Smooth muscle cell (in vitro differentiated cells): ENCODE measurements around the gene NDUFV1. TPM values are rescaled to one million over a fixed set of nuclear protein-coding genes. Genes with fewer than 3 reads are reported as not detected.
A peak's percentile ranks its signal among the peaks of the same experiment; 100 is the strongest.

ENCODE experiments used
- DNase-seq: peaks from one replicate; lab custom pipeline; 2025; ENCODE audit not compliant: unreplicated experiment; lab: John Stamatoyannopoulos, UW
- H2AFZ ChIP-seq: fragments of 200-600 bp; sonication (generic); 2 replicates; pipeline ENCODE4 v1.6.0; 2016; ENCODE audit warnings: antibody characterized with exemption, low read depth, mild to moderate bottlenecking
- H3F3A ChIP-seq: fragments of 200-600 bp; sonication (generic); 2 replicates; pipeline ENCODE4 v1.6.0; 2017; ENCODE audit warnings: antibody characterized with exemption, low read depth
- H3K27ac ChIP-seq: fragments of 200-600 bp; sonication (generic); 2 replicates; pipeline ENCODE4 v1.5.1; 2016; ENCODE audit warnings: low read depth, mild to moderate bottlenecking
- H3K27me3 ChIP-seq: fragments of 200-600 bp; sonication (generic); 2 replicates; pipeline ENCODE4 v1.6.1; 2016; ENCODE audit warnings: low read depth, mild to moderate bottlenecking
- H3K36me3 ChIP-seq: fragments of 200-600 bp; sonication (generic); 2 replicates; pipeline ENCODE4 v1.5.1; 2016; ENCODE audit warnings: low read depth
- H3K4me1 ChIP-seq: fragments of 200-600 bp; sonication (generic); 2 replicates; pipeline ENCODE4 v1.5.1; 2016; ENCODE audit warnings: low read depth
- H3K4me2 ChIP-seq: fragments of 200-600 bp; sonication (generic); 2 replicates; pipeline ENCODE4 v1.6.0; 2016; ENCODE audit warnings: mild to moderate bottlenecking
- H3K4me3 ChIP-seq: fragments of 200-600 bp; sonication (generic); 2 replicates; pipeline ENCODE4 v1.5.1; 2016; ENCODE audit warnings: mild to moderate bottlenecking
- H3K79me2 ChIP-seq: fragments of 200-600 bp; sonication (generic); 2 replicates; pipeline ENCODE4 v1.6.0; 2016; ENCODE audit warnings: low read depth, mild to moderate bottlenecking
- H3K9ac ChIP-seq: fragments of 200-600 bp; sonication (generic); 2 replicates; pipeline ENCODE4 v1.6.0; 2016; ENCODE audit warnings: low read depth
- H3K9me3 ChIP-seq: fragments of 200-600 bp; sonication (generic); replicated peaks from 2 replicates; pipeline ENCODE4 v1.5.1; 2016; ENCODE audit warnings: low read depth
- H4K20me1 ChIP-seq: fragments of 200-600 bp; sonication (generic); 2 replicates; pipeline ENCODE4 v1.6.0; 2016; ENCODE audit warnings: low read depth
- WGBS: methylation state at CpG from one replicate; pipeline ENCODE4 v1.1.7; 2016; ENCODE audit warnings: low lambda C conversion rate; 5-methylcytosine and 5-hydroxymethylcytosine counted together
- polyA plus RNA-seq: library from polyadenylated mRNA; unstranded; fragments of >200 nt; fragmentation: Nextera tagmentation; extraction: Ambion mirVana; gene quantifications from 2 replicates; pipeline ENCODE4 v1.2.1, GENCODE V29; 2016
- total RNA-seq: library from RNA; depleted of rRNA; stranded (reverse); fragments of >200 nt; gene quantifications from 2 replicates; pipeline ENCODE4 v1.2.3, GENCODE V29; 2014
- TF ChIP-seq, protein P1 (sequence below): fragments of 200-600 bp; sonication (generic); IDR thresholded peaks from 2 replicates; pipeline ENCODE4 v1.5.1; 2017; ENCODE audit warnings: borderline replicate concordance, mild to moderate bottlenecking, antibody characterized with exemption; ENCODE audit not compliant: insufficient read depth, poor library complexity, severe bottlenecking

NDUFV1 gene
- total and polyA plus RNA-seq, 2 experiments from 2014 or later: 111 to 201 TPM

DNA sequence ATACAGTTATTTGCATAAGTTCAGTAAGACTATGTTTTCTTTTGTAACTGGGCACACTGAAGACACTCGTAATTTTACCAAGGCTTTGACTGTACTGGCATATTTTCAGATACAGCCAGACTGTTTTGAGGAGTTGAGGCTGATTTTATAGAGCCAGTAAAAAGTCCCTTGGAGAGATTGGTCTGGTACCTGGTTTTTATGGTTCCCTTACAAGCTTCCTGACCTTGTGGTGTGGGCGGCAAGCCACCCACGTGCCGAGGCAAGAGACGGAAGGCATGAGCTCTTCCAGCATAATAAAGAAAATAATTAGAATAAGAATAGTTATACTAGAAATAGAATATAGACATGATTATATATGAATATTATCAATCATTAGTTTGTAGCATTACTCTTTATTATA is 34.4 kb upstream of the NDUFV1 start:
- Histone ChIP-seq H4K20me1 (no peaks in the 10 kb centered on the region), H3K4me3 (no peak overlapping the region), H3K79me2 (no peaks in the 10 kb centered on the region), H3K9ac (no peak overlapping the region), H3K4me1 (no peaks in the 10 kb centered on the region), H3K27ac (no peak overlapping the region), H3K9me3 (no peaks in the 10 kb centered on the region), H3K27me3 (no peaks in the 10 kb centered on the region), H3F3A (no peaks in the 10 kb centered on the region), H3K36me3 (no peaks in the 10 kb centered on the region), H2AFZ (no peak overlapping the region), H3K4me2 (no peak overlapping the region)
- TF ChIP-seq, protein P1, sequence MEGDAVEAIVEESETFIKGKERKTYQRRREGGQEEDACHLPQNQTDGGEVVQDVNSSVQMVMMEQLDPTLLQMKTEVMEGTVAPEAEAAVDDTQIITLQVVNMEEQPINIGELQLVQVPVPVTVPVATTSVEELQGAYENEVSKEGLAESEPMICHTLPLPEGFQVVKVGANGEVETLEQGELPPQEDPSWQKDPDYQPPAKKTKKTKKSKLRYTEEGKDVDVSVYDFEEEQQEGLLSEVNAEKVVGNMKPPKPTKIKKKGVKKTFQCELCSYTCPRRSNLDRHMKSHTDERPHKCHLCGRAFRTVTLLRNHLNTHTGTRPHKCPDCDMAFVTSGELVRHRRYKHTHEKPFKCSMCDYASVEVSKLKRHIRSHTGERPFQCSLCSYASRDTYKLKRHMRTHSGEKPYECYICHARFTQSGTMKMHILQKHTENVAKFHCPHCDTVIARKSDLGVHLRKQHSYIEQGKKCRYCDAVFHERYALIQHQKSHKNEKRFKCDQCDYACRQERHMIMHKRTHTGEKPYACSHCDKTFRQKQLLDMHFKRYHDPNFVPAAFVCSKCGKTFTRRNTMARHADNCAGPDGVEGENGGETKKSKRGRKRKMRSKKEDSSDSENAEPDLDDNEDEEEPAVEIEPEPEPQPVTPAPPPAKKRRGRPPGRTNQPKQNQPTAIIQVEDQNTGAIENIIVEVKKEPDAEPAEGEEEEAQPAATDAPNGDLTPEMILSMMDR: no peak
- WGBS: 37% methylated on average over 5 of the region's 5 CpGs
- DNase-seq: no peak

DNA sequence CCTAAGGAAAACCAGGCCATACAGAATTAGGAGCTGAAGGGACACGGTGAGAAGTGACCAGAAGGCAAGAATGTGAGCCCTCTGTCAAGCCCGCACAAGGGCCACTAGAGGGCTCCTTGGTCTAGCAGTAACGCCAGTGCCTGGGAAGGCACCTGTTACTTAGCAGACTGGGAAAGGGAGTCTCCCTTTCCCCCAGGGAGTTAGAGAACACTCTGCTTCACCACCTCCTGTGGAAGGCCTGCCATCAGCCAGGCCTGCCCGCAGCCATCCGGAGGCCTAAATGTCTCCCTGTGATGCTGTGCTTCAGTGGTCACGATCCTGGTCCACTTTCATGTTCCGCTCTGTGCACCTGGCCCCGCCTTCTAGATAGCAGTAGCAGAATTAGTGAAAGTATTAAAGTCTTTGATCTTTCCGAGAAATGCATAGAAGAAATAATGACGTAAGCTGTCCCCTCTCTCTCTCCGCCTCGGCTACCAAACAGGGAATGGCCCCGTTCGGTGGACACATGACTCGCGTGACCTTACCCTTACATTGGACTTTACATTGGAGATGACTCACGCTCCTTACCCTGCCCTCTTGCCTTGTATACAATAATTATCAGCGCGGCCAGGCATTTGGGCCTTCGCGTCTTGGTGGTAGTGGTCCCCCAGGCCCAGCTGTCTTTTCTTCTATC is 33.9 kb upstream of the NDUFV1 start:
- no peaks in the 10 kb centered on the region for H3K79me2 ChIP-seq
- no peak for DNase-seq
- 67% methylated on average over 21 of the region's 21 CpGs for WGBS
- no peak overlapping the region for H3K4me3 ChIP-seq
- no peak overlapping the region for H3K4me2 ChIP-seq
- no peaks in the 10 kb centered on the region for H4K20me1 ChIP-seq
- no peaks in the 10 kb centered on the region for H3K9me3 ChIP-seq
- no peaks in the 10 kb centered on the region for H3F3A ChIP-seq
- H3K9ac ChIP-seq: no peak overlapping the region
- H3K27ac ChIP-seq: no peak overlapping the region
- no peaks in the 10 kb centered on the region for H3K27me3 ChIP-seq
- TF ChIP-seq, protein P1: peak; percentile 61
- H3K4me1 ChIP-seq: no peaks in the 10 kb centered on the region
- H2AFZ ChIP-seq: no peak overlapping the region
- no peaks in the 10 kb centered on the region for H3K36me3 ChIP-seq

DNA sequence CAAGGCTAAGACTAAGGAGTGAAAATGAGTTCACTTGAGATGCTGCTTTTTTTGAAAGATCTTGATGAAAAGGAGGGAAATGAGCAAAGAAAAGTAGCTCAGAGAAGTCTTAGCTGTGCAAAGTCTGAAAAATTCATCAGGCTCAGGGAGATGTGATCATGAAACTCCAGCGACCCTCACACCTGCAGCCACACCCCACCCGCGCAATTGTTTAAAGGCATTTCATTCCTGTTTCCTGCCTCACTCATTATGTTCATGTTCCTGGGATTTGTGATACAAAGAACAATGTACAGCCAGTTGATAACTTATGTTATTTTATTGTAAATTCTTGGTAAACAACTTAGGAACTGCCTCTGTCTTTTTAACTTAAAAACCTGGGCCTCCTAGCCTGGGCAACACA is 31.8 kb upstream of the NDUFV1 start:
- Histone ChIP-seq H3K4me2 (no peak overlapping the region), H3K4me3 (no peak overlapping the region), H3K79me2 (no peaks in the 10 kb centered on the region), H3K9ac (no peak overlapping the region), H3K27ac (no peak overlapping the region), H3K27me3 (no peaks in the 10 kb centered on the region), H3K9me3 (no peaks in the 10 kb centered on the region), H2AFZ (no peak overlapping the region), H3F3A (no peaks in the 10 kb centered on the region), H3K4me1 (no peaks in the 10 kb centered on the region), H4K20me1 (no peaks in the 10 kb centered on the region), H3K36me3 (no peaks in the 10 kb centered on the region)
- 95% methylated on average over 3 of the region's 3 CpGs for WGBS
- TF ChIP-seq, protein P1: no peak
- DNase-seq: no peak
